HCT116 (cell line): ENCODE results near the gene MAP2K5.

Experiments used
- ATF3 ChIP-seq: IDR thresholded peaks from 2 replicates; pipeline ENCODE4 v1.6.1; 2012
- CTCF ChIP-seq, 3 experiments: fragments of 200-600 bp in 1 of 3; sonication (generic) in 1 of 3; IDR thresholded peaks in 2 of 3; conservative IDR thresholded peaks in 1 of 3; 2 replicates each; pipeline ENCODE4 v1.5.1; 2012 to 2017; ENCODE audit warnings: low read depth in 2 of 3, low read length in 2 of 3, antibody characterized with exemption in 1 of 3, borderline replicate concordance in 1 of 3, control low read depth in 1 of 3, mild to moderate bottlenecking in 1 of 3, mixed read lengths in 1 of 3, mixed run types in 1 of 3, moderate library complexity in 1 of 3; ENCODE audit not compliant: insufficient read depth in 1 of 3
- ELF1 ChIP-seq: IDR thresholded peaks from 2 replicates; pipeline ENCODE4 v1.6.1; 2012; ENCODE audit warnings: low read depth, borderline replicate concordance
- JUND ChIP-seq: IDR thresholded peaks from 2 replicates; pipeline ENCODE4 v1.6.1; 2012
- POLR2AphosphoS5 ChIP-seq: IDR thresholded peaks from 2 replicates; pipeline ENCODE4 v1.6.1; 2011; ENCODE audit warnings: mild to moderate bottlenecking, low read depth, low read length, moderate library complexity
- SIN3A ChIP-seq: IDR thresholded peaks from 2 replicates; pipeline ENCODE4 v1.6.1; 2012; ENCODE audit warnings: low read depth

GRCh38 chr15:67639591-67639990 is 97.1 kb downstream of the MAP2K5 start:
- TF ChIP-seq CTCF (IDR thresholded peaks at IDR 0.05 in 2 of 3, conservative IDR thresholded peaks at IDR 0.05 in 1 of 3; ENCODE audit: borderline replicate concordance in 1 of 3, insufficient read depth in 1 of 3, low read depth in 2 of 3, low read length in 2 of 3): no peak
- no peak for TF ChIP-seq POLR2AphosphoS5
- TF ChIP-seq JUND: no peak
- no peak for TF ChIP-seq SIN3A
- no peak for TF ChIP-seq ATF3
- no peak for TF ChIP-seq ELF1
